Left forelimb (tissue), 1 donor: Measurements from ENCODE around the gene OSTF1.

Experiments
- DNase-seq: peaks from one replicate; pipeline ENCODE4 v3.0.0-alpha.2; 2018; ENCODE audit warnings: low spot score

The OSTF1 gene

DNA sequence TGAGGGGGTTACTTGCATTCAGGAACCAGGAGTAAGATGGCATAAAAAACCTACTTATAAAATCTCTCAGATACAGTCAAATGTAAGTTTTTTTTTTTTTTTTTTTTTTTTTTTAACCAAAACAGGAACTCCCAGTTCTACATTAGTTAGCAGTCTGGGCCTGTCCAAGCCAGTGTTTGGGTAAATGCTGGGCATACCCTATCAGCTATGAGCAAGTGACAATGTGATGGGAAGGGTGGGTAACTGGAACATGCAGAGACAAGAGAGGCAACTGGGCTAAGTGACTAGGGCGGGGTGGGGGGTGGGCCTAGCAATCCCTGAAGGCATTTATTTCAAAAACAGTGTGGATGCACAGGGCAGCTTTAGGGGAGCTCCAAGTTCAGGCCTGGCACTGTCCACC lies 2.7 kb upstream of the OSTF1 start:
- DNase-seq, result no peak

DNA sequence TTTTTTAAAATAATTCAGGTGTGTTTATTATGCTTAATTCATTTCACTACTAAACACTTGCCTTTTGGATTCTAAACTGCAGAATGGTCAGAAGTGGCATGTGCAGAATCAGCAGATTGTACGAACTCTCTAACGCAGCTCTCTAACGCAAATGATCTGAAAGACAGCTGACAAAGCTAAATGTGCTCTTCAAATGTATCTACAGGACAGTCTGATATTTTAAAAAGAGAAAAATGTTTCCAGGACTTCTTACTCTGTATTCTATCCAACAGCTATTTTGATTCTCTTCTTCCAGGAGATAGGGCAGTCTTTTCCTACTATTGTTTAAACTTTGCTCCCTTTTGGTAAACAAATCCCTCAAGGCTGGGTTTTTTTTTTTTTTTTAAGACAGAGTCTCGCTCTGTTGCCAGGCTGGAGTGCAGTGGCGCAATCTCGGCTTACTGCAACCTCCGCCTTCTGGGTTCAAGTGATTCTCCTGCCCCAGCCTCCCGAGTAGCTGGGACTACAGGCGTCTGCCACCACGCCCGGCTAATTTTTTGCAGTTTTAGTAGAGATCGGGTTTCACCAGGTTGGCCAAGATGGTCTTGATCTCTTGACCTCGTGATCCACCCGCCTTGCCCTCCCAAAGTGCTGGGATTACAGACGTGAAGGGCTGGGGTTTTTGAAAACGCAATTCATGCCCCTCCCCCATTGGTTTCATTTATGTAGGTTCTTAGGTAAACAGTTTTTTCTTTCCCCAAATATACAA lies 1.6 kb upstream of the OSTF1 start:
- DNase-seq, result no peak

DNA sequence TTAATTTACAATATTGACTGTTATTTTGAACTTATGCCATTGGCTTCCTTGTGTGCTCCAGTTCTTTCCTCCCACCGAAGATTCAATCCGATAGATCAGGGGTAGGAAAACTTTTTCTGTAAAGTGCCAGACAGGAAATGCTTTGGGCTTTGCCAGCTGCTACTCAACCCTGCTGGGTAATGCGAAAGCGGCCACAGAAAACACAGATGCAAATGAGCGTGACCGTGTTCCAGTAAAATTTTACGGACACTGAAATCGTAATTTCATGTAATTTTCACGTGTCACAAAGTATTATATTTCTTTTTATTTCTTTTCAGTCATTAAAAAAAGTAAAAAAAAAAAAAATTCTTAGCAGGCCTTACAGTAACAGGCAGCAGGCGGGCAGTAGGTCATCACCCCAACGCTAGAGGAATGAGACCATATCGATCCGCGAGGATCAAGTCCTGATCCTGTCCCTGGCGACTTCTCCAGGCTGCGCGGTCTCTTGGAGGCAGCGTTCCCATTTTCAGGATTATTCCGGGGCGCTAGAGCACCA lies 958 bp upstream of the OSTF1 start:
- no peak for DNase-seq

DNA sequence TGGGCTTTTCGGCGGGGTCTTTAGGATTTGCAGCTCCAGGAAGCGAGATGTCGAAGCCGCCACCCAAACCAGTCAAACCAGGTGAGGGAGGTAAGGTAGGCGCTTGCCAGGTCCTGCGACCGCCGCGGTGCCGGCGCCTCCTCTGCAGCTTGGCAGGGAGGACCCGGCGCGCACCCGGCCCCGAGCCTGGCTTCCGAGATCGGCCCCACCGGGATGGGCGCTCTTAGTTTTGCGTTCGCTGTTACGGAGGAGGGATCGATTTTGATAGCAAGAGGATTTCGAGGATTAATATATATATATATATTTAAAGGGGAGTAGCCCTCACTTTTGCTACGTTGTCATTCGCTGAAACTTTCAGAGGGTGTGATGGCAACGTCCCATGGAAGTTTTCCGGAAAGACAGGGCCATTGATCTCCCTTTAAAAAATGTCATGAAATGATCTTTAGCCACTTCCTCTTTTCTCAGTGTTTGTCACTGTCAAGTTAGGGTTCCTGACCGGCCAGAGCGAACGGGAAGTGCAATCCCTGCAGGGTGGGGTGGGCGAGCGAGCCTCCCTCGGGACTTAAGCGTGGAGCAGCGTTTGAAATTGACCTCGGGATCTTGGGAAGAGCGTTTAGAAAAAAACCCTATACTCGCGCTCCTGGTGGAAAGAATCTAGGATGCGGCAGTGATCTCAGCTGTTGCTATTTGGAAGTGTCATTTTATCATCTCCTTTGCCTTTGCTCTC lies 495 bp downstream of the OSTF1 start:
- peak; percentile 73 for DNase-seq

DNA sequence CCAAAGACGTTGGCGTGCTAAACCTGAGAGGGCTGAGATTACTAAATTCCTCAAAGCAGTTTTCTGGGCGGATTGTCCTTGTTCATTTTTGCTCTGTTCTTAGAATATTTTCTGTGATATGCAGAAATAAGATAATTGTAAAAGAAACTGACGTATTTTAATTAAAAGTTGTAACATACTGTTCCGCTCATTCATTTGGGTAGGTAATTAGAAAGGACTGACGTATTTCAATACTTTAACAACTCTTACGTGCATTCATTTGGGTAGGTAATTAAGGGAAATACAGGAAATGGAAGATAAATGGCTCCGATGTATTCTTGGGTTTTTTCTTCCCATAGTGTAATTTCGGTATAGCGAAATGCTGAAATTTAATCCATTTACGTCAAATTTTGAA lies 1.1 kb downstream of the OSTF1 start:
- DNase-seq, result no peak

DNA sequence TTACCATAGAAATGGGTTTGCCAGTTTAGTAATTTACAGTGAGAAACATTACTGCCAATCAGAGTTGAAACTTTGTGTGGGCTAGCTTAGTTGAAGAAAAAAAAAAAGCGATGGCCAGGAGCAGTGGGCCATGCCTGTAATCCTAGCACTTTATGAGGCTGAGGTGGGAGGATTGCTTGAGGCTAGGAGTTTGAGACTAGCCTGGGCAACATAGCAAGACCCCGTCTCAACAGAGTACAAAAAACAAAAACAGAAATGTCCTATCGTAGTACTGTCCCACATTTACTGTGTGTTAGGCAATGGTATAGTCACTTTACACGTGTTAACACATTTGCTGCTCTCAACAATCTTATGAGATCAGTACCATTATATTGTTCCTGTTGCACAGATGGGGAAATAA lies 2.3 kb downstream of the OSTF1 start:
- no peak for DNase-seq

DNA sequence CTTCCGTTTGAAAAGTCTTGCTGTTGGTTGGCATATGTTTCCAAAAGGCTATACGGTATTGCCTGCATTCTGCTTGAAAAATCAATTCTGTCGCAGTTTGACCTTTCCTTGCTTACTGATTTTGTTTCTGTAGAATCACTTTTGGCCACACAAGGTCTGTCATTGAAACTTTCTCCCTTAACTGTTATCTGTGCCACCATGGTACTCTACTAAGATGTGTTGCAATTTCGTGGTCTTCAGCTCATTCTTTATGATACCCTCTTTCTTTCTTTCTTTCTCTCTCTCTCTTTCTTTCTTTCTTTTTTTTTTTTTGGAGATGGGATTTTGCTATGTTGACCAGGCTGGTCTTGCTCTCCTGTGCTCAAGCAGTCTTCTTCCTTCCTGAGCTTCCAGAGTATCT lies 4.5 kb downstream of the OSTF1 start:
- no peak for DNase-seq

DNA sequence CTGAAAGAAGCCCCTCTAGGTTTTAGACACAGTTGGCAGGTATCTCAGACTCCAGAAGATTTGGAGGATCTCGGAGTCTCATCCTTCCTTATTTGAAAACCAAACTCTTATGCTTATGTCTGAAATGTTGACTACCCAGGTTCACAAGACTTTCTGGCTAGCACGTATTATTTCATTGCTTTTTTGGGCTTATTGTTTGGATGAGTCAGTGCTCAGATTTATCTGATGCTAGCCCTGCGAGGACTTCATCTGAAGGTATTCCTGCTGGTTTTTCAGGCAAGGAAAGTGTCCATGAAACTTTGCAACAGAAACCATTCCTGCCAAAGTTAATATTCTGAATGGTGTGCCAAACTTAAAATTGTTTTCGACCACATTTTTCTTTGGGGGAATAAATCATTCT lies 8.5 kb downstream of the OSTF1 start:
- no peak for DNase-seq

DNA sequence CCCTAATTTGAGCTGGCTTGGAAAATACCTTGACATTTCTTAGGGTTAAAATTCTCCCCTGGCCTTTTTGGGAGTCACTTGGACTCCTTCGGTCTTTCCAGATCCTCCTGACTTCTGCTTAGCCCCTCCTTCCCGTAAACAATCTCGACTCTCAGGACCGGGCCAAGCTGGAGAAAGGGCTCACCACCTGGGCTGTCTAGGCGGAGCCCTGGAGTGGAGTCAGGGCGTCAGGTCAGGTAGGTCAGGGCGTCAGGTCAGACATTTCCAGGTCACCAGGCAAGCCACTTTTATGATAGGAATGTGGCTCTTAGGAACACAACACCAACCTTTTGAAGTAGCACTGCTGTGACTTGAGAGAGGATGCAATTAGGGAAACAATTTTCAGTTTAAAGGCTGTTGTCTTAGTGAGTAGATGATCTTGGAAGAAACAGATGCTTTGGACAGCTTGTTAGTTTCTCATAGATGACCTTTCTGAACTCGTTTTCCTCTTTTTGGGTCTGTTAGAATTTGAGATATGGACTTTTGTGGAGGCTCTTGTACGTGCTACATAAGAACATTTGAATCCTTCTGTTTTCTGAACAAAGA lies 12.8 kb downstream of the OSTF1 start:
- DNase-seq, result no peak

DNA sequence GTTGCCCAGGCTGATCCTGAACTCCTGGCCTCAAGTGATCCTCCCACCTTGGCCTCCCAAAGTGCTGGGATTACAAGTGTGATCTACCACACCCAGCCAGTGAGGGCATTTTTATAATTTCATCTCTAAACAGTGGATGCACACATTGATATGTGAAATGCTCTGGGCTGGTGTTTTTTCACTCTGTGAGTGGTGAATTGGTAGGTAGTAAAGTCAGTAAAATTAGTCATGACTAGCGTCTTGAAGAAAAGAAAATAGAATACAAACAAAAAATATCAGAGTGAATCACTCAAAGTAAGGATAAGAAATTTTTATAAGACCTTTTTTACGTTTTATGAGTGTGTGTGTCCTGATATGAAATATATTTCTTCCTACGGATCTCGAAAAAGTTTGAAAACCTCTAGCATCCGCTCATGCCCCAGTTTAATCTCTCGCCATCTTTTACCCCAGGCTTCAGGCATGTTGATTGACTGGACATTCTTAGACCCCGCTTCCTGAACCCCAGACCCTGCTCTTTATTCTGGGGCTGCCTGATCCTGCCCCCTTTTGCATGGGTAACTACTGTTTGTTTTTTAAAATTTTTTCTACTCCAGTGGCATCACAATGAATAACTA lies 14.0 kb downstream of the OSTF1 start:
- DNase-seq, result no peak

DNA sequence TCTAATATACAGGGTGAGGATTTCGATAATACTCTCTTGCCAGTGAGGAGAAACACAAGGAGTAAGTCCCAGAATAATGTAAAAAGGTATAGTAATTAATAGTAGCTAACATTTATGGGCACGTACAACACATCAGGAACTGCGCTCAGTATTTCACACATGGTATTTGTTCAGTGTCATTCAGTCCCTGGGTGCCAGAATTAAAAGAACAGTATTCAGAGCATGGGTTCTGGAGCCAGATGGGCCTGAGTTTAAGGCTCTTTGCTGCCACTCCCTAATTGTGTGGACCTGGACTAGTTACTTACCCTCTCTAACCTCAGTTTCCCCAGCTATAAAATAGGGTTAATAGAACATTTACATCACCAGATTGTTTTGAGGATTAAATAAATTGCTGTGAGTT lies 16.3 kb downstream of the OSTF1 start:
- DNase-seq, result no peak

DNA sequence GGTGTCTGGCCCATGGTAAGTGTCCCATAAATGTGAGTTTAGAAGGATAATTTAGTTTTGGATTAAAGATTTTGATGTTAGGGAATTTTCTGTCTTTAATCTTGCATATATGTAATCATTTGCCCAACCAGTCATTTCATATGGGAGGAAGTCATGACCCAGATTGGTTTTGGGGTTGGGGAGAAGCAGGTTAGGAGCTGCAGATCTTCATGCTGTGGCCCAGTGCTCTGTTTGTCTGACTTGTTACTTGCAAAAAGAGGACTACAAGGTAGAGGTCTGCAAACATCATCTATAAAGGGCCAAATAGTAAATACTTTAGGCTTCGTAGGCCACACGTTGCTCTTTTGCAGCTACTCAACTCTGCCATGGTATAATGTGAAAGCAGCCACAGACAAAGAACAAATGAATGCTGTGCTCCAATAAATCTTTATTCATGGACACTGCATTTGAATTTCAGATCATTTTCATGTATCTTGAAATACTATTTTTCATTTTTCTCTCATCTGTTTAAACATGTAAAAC lies 16.8 kb downstream of the OSTF1 start:
- no peak for DNase-seq

DNA sequence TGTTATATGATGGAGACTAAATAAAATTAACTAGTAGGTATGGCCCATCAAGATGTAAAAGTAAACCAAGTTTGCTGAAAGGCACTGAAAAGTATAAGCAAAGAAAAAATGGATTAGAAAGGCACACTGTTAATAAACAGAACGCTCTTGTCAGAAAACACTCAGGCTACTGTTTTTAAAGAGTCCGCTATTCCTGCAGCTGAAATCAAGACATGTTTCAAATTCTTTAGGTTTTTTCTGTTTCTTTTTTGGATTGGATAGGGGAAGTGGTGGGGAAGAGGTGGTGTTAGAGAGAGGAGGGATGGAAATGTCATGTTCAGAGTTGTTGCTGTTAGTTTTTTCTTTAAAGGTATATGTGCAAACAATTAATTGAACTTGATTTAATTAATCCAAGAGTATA lies 17.5 kb downstream of the OSTF1 start:
- DNase-seq, result no peak

DNA sequence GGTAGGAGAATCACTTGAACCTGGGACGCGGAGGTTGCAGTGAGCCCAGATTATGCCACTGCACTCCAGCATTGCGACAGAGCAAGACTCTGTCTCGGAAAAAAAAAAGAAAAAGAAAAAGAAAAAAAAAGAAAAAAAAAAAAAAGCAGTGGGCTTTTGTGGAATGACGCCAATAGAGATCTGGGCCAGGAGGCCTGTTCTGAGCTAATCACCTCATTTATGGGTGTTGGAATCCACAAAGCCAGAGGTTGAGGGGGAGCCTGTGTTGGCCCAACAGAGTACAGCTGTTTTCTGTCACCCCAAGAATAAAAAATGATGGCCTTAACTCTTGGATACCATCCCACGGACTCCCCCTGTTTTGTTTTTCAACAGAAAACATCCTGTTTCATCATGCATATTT lies 18.5 kb downstream of the OSTF1 start:
- no peak for DNase-seq

DNA sequence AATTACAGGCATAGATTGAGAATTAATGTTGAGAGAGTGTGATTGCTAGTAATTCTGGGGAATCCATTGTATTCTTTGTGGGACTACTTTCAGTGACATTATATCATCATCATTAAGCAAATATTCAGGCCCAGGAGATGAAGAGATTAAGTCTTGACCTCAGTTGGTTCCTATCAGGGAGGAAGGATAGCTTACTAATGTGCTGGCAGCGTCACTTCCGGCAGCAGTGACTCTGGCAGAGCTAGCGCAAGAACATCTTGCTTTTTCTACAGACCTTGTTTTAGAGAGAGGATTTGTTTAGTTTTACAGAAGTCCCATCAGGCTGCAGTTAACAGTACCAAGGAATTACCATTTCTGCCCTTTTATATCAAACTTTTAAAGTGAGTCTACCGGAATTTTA lies 20.3 kb downstream of the OSTF1 start:
- no peak for DNase-seq

DNA sequence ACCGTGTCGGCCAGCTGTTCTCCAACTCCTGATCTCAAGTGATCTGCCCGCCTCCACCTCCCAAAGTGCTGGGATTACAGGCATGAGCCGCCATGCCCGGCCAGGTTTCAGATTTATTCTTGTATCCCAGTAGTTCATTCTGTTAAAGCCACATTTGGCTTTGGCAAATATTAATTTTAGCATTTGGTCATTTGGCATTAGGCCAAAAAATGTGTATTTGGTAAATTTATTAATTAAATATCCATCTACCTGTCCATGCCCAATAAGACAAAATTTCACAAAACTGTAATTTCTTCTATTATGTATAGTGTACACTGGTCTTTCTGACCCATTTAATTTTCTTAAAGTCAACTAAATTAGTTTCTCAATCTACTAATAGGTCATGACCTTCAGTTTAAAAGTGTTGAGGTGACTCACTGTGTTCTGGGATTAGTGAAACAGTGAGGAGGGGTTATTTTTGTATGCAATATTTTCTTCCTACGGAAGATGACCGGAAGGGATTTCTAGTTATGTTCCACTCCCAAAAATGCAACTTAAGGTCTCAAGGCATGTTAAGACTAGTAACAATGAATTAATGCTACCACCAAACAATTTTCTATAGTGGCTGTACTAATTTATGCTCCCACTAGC lies 21.0 kb downstream of the OSTF1 start:
- no peak for DNase-seq

DNA sequence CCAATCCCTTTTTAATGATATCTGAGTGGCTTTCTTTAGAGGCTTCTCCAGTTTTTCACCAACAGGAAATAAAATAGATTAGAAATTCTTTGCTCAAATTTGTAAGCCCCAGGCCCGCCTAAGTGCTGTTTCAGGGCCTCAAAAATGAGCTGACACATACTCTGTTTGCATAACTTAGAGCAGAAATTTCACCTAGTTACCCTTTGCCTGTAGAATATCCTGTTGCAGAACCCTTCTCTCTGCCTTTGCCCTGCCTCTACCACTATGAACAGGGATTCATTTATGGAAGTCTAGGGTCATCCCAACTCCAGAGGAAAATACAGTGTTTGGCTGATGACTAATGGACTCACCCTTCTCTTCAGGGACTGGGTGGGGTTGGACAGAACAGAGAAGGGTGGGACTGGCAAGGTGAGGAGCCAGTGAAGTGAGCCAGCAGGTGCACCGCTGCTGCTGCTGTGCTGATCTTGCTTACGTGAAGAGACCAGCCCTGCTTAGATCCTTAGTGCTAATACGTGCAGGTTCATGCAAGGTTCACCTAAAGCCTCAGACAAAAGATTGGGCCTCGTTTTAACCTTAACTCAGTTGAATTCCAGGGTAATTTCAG lies 22.8 kb downstream of the OSTF1 start:
- no peak for DNase-seq

DNA sequence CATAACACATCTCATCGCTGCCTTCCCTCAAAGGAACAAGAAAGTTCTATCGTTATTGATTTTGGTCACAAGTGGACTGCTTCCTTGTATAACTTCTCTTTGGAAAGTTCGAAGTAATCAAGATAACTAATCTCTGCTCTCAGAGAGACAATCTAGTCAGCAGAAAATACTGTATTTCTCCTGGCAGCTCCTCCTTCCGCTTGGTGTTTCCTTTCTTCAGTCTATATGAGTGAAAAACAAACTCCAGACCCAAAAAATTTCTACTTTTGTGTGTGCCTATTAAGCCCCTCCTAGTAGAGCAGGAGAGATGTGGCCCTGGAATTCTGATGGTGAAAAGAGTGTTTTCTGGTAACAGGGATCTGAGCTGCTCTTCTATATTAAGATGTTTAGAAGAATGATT lies 24.5 kb downstream of the OSTF1 start:
- no peak for DNase-seq

DNA sequence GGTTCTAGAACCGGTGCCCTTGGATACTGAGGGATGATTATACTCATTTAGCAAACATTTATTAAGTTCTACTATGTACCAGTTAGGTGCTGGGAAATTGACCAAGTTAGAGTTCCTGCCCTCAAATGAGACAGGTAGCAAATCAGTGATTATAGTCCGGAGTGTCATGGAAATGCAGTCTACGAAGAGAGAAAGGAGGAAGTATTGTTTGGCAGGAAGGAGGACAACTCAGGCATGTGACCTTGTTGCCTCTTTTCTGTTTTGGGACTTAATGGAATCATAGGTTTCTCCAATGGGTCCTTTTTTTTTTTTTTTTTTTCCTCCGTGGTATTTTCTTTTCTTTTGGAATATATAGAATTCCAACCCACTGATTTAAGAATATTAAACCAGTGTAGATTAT lies 28.0 kb downstream of the OSTF1 start:
- DNase-seq, result no peak

DNA sequence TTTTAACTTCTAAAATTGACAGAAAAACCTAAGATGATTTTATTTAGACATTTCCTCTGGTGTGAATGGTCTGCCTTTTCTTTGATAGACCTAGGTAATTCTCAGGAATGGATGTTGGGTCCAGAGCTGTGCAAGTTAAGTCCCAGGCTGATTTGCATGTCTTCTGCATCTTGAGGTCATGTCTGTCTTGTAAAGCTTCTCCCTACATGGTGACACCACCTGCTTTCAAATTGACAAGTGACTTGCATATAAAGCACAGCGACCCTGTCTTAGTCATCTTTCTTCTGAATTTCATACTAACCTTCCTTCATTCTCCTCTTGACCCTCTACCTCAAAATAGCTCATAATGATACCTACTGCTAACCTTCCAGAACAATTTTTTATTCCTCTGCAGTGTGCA lies 29.2 kb downstream of the OSTF1 start:
- no peak for DNase-seq

DNA sequence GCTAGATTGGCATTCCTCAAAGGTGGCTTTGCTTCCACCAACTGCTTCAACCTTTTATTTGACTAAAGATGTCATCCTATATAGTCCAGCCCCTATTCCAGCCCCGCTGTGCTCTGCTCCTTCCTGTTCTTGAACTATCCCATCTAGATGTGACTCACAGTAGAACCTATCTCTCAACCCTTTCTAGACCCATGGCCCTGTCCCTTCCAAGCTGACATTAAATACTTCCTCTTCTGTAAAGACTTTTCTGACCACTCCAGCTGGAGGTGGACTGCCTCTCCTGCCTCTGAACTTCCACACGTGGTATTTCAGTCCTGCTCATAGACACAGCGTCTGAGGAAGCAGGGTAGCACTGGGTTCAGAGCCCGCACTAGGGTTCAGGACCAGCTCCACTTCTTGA lies 32.4 kb downstream of the OSTF1 start:
- no peak for DNase-seq
